GM18909 (cell line): ENCODE results near the gene PALB2.

Source experiments
- ATAC-seq: cut with Tn5 transposase; IDR thresholded peaks from one replicate; pipeline ENCODE4 v1.9.1; 2021; ENCODE audit warnings: mild to moderate bottlenecking; ENCODE audit not compliant: unreplicated experiment, poor library complexity

The PALB2 gene

DNA sequence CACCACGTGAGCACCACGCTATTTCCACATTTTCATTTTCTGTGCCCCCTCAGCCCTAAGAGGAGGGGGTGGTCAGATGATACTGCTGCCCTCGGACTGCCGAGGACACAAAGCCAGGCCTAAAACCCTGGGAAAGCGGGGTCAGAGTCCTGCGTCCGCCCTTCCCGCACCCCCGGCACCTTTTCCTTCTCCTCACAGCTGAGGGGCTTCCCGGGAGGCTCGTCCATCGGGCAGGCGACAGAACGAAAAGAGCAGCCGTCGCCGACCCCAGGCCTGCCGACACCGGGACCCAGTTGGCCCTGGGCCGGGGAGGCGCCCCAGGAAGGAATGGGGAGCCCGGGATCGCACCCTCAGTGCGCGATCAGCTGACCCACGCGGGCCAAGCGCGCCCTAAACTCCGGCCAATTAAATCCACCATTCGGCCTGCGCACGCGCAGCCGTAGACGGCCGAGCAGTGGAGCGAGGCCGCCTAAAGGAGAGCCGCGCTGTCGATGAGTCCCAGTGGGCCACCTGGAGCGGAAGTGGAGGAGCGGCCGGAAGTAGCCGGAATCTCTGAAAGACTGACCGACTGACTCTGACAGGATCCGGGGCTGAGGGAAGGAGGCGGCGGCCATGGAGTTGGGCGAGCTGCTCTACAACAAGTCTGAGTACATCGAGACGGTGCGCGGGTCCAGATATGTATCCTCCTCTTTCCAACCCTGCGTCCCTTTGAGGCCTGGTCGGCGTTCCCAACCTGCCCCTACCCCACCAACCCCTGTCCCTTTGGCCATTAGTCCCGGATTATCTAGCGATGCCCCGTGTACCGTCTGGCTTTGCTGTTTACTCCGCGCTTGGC lies at the start of gene PALB2, which contains the start of gene DCTN5:
TSS of gene PALB2 (minus strand) at position 380 of the 835 bp plus-strand sequence. CDS start at position 227, 153 bp downstream.
TSS of gene DCTN5 (plus strand) at position 536 of the 835 bp plus-strand sequence. CDS start at position 613, 77 bp downstream.
- ATAC-seq: peak; percentile 96

DNA sequence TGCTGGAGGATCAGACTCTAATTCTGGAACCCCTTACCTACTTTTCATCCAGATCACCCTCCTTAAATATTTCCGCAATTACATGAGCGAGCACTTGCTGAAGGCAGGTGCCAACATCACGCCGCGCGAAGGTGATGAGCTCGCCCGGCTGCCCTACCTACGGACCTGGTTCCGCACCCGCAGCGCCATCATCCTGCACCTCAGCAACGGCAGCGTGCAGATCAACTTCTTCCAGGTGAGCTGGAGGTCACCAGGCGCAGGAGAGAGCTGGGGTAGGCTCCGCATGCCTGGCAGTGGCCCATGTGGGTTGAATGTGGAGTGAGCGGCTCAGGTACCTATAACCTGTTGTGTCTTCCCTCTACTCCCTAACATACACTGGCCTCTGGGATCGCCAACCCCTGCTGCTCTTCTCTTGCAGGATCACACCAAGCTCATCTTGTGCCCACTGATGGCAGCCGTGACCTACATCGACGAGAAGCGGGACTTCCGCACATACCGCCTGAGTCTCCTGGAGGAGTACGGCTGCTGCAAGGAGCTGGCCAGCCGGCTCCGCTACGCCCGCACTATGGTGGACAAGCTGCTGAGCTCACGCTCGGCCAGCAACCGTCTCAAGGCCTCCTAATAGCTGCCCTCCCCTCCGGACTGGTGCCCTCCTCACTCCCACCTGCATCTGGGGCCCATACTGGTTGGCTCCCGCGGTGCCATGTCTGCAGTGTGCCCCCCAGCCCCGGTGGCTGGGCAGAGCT lies 48.5 kb upstream of the PALB2 start:
- ATAC-seq: no peak

DNA sequence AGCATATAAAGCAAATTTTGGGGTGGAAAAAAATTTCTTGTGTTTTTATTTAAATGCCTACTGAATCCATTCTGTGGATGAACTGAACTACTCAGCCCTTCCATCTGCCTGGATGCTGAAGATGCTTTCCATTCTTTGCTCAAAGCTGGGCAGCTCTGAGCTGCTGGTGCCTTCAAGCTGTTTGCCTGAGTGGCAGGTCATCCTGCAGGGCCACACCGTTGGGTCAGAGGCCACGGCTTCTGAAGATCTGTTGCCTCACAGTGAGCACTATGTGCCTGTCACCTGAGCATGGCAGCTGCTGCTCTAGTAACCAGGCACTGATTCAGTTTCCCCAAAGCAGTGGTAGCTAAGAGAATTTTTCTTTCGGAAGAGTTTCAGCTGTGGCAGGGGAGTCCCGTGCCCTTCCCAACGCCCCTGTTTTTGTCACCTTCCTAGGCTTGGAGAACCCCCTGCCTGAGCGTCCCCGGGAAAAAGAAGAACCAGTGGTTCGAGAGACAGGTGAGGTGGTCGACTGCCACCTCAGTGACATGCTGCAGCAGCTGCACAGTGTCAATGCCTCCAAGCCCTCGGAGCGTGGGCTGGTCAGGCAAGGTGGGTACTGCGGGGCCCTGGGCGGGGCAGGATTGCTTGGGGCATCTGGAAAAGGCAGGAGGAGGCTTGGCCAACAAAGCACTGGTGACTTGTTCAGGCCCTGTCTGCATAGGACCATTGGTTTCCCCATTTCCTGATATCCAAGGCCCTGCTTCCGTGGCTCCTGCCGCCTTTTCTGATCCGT lies 46.1 kb upstream of the PALB2 start:
- no peak for ATAC-seq

DNA sequence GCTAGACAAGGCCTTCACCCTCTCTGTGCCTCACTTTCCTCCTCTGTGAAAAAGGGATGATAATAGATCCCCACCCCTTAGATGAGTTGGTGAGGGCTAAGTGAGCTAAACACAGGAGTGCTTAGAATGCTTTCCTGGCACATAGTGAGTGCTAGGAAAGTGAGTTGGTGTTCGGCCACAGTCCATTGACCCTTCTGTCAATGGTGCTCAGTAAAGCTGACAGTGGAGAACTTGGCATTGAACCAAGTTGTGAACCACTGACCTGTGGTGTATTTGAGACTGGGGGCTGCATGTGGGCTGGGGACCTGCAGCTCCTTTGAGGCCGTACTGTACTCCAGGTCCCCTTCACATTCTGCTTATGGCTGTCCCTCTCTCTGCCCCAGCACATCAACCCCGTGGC lies 42.4 kb upstream of the PALB2 start:
- ATAC-seq: no peak

DNA sequence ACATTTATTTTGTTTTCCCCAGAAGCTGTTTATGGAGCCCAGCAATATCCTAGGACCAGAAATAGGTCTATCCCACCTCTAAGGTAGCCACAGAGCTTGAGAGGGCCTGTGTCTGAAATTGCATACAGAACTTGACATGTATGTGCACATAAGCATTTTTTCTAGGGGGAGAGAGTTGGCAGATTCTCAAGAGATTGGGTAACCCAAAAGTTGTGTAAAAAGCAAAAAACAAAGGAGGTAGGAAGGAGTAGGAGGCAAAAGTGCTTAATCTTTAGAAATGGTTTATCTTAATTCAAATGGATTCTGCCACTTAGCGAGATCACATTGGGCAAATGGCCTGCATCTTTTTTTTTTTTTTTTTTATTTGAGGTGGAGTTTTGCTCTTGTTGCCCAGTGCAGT lies 41.1 kb upstream of the PALB2 start:
- no peak for ATAC-seq

DNA sequence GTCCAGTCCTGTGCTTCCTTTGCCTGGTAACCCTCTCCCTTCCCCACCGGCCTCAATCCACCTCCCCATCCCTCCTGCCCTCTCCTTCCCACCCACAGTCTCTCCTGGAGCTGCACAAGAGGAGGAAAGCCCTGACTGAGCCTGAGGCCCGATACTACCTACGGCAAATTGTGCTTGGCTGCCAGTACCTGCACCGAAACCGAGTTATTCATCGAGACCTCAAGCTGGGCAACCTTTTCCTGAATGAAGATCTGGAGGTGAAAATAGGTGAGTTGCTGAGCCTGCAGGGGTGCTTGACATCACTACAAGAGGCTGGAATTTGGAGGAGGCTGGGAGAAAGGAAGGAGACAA lies 38.9 kb upstream of the PALB2 start:
- no peak for ATAC-seq

DNA sequence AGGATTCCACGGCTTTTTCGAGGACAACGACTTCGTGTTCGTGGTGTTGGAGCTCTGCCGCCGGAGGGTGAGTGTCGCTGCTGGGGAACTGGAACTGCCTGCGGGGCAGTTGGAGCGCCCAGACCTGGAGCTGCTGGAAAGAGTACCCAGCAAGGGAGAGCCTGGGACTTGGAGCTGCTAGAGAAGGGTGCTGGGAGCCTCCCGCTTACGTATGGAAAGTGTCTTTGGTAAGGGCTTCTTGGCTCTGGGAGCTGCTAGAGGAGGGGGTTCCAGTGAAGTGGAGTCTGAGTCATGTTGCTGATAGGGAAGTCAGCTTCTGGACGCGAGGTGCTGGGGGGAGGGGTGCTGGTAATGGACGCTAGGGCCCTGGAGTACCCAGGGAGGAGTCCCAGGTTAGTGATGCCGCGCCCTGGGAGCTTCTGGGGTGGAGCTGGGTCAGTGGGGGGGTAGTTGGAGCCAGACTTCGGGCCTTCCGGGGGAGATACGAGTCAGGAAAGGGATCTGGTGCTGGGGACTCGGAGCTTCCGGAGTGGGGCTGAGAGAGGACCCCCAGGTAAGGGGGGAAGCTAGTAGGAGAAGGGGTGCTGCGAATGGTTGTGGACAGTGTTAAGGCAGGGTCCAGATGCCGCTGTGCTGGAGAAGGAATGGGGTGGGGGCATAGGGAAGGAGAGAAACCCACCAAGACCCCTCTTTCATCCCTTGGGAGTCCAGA lies 38.3 kb upstream of the PALB2 start:
- no peak for ATAC-seq

DNA sequence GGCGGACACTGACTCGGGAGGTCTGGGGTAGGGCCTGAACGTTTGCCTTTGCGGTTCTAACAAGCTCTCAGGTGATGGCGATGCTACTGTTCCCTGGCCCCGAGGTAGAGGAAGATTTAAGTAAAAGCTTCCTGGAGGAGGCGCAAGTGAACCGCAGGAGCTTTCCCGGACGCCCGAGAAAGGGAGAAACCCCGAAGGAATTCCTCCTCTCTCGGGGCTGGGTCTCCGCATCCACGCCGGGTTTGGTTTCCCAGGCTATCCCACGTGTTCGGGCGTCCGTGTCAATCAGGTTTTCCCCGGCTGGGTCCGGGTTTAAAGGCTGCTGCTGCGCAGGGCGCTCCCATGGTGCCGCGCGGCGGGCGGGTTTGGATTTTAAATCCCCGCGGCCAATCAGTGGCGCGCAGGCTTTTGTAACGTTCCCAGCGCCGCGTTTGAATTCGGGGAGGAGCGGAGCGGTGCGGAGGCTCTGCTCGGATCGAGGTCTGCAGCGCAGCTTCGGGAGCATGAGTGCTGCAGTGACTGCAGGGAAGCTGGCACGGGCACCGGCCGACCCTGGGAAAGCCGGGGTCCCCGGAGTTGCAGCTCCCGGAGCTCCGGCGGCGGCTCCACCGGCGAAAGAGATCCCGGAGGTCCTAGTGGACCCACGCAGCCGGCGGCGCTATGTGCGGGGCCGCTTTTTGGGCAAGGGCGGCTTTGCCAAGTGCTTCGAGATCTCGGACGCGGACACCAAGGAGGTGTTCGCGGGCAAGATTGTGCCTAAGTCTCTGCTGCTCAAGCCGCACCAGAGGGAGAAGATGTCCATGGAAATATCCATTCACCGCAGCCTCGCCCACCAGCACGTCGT lies 37.5 kb upstream of the PALB2 start, which contains the start of gene PLK1:
TSS of gene PLK1 (plus strand) at position 460 of the 844 bp plus-strand sequence. CDS start at position 504, 44 bp downstream.
- ATAC-seq: peak; percentile 82

DNA sequence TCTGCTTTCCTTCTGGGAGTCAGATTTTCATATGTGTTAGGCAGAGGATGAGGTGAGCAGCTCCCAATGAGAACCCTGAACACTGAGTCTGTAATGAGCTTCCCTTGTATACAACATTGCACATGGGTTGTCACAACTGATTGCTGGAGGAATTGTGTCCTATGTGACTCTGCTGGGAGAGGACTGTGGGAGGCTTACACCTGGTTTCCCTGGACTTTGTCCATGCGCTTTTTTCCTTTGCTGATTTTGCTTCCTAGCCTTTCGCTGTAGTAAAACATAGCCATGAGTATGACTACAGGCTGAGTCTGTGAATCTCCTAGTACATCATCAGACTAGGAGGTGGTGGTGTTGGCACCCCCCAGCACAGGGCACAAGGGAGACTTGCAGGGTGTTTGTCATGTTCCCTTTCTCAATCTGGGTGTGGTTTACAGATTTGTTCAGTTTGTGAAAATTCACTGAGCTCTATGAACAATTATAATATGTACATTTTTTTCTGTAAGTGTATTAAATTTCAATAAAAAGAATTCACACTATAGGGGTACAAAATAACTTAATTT lies 35.9 kb upstream of the PALB2 start:
- ATAC-seq: no peak

DNA sequence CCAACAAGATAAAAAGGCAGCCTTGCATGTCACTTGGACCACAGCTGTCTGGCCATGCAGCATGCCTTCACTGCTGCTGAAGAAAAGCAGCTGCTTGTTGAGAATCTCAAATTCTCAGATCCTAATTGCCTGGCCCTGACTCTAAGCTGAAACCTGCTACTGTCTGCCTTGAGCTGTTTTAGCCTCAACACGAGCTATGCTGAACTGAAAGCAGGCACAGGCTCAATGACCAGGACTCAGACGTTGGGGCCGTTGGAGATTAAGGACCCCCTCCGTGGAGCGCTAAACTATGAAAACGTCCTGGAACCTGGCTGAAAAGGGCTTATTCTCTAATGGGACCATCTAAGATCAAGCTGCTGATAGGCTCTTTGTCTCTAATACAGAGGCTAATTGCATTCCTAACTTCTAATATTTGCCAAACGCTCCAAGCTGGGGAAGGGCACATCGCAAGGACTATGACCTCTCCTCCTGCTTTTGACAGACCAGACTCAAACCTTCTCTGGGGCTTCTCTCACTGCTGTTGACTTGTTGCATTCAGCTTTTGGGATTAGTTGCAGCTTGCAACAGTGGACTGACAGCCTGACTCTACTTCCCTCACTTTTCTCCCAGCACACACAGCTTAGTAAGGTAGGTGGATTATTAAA lies 33.0 kb upstream of the PALB2 start:
- no peak for ATAC-seq

DNA sequence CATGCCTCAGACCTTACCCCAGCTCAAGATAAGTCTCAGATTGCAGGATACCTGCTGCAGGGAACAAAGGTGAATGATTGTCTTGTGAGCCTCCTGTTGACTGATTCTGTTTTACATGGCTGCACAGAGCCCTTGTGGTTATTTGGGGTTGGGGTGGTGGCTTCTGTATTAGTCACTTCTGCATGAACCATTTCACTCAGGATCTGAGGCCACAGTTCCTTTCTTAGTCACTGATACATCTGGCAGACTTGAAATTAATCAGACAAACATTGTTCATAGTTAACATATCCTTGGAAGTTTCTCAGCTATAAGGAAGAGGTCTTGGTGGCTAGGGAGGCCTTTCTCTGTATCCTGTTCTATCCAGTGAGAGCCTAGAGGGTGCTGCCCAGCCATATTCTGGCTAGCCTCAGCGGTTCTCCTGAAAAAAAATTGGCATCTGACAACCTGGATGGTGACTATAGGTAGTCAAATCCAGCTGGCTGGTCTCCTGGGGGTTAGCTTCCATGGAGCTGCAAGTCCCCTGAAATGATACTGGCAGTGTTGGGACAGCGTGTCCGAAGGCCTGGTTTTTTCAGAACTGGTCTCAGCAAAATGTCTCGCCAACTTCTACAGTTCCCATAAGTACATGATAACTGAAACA lies 29.1 kb upstream of the PALB2 start:
- peak; percentile 89 for ATAC-seq

DNA sequence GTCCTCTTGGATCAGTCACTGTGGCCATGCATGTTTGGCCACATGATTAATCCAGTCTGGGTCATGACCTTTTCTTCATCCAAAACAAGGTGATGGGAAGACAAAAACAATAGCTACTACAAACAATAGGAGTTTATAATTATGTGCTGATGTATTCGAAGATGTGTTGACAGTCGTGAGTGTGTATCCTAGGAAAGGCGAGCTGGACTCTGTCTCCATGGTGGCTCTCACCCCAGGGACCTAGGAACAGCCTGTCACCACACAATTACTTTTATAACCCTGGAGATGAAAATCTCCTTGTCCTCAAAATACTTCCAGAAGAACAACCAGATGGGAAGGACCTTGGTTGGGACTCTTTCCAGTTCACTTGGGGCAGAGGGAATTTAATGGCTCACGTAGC lies 27.8 kb upstream of the PALB2 start:
- ATAC-seq: no peak

DNA sequence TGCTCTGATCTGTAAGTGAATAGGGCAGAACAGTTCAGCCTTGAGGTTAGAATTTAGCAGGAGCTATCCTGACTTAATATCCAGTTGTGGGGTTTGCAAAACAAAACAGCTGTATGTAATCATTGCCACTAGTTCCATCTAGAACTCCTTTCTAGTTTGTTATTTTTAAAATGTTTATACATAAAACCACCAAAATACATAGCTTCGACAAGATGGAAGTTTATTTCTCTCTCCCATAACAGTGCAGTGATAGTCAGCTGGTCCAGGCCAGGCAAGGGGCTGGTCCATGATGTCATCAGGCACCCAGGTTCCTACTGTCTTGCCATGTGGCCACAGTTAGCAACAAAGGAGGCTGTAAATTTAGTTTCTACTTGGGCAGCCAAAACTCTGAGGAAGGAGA lies 27.1 kb upstream of the PALB2 start:
- ATAC-seq: no peak

DNA sequence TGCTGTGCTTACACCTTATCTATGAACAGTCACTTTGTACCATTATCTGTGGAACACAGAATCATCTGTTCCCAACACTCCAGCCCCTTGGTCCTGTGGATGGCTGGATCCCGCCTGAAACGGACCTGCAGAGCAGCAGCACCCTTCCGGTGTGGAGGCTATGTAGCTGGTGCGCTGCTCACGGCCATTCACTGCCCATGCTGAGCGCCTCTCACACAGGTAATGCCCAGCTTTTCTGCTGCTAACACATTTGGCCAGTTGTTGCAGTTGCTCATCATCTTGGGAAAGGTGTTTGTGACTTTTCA lies 26.2 kb upstream of the PALB2 start:
- ATAC-seq: no peak

DNA sequence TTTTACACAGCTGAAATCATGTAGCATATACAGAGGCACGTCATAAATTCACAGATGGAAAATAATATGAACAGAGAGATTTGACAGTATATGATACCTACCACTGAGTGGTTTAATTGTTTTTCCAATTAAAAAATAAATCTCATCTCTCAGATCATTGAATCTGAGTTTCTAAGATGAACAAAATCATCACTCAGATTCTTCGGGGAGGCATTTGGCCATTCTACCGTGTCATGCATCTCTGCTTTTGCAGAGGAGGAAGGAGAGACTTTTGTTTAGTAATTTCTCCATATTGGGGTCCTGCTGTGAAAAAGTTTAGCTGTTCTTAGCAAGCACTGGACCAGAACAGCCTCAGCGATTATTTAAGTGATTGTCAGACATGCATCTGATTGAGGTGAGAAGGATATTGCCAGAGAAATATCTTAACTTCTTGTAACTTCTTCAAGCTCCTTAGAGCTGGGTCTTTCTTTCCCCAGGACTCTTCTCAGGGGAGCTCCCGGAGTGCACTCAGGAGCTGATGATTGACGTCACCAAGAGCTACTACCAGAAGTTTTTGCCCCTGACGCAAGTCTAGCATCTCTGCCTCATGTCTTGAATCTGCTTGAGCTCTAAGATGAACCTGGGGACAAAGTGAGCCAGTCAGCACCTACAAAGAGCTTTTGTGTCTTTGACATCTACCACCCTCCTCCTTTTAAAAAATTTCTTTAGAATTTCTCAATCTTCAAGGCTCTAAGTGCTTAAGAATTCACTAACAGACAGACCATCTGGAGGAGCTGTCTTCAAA lies 25.7 kb upstream of the PALB2 start:
- no peak for ATAC-seq

DNA sequence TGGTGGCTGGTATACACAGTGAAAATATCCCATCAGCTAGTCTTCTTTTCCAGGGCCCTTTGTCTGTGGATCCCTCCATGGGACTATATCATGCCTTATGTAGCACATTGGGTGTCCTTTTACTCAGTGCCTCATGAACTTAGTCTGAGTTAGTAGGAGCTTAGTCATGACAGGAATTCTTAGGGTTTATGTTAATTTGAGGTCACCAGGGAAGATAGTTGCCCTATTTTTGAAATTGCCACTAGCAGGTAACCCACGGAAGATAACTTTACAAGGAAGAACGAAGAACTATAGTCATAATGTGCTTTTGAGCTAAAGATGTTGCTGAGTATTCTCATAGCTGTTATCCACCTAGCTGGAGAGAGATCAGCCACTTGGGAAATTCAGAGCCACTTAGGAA lies 22.8 kb upstream of the PALB2 start:
- ATAC-seq: no peak

DNA sequence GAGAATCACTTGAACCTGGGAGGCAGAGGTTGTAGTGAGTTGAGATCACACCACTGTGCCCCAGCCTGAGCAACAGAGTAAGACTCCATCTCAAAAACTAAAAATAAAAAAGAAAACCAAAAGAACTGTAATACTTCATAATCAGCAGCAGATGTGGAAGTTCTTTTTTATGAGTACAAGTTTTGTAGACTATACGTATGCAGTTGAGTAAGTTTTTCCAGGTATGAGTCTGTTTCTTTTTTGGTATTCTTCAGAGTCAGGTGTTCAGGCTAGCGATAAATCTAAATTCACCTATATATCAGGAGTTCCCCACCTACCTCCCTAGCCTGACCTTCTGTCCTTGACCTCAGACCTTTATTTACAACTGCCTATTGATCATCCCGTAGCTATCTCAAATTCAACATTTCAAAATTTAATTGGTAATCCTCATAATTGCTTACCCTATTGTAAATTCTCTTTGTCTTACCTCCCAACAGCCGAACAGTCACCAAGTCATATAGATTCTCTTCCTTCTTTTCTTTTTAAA lies 10.9 kb upstream of the PALB2 start:
- ATAC-seq: no peak
